Naive B cell (primary cell): ENCODE measurements around the gene OPCML. TPM values are rescaled to one million over a fixed set of nuclear protein-coding genes. Genes with fewer than 3 reads are reported as not detected.

Source experiments
- ATAC-seq, 2 donors: fragments of 150-1000 bp; cut with Tn5 transposase; 2 replicates each; pipeline ENCODE4 v1.10.0; 2021; ENCODE audit warnings: low read depth in 2 of 2, mild to moderate bottlenecking in 2 of 2, moderate library complexity in 2 of 2
- DNase-seq: peaks from one replicate; pipeline ENCODE4 v3.0.0; 2022
- H3K27ac Mint-ChIP-seq, 6 donors: one replicate each; pipeline ENCODE4 v1.8.0; 2020 to 2022; ENCODE audit warnings: mild to moderate bottlenecking in 6 of 6, mixed read lengths in 6 of 6, moderate library complexity in 5 of 6, inconsistent platforms in 2 of 6
- H3K27me3 Mint-ChIP-seq, 3 donors: one replicate each; pipeline ENCODE4 v1.8.0; 2021 to 2022; ENCODE audit warnings: mixed read lengths in 3 of 3, mild to moderate bottlenecking in 1 of 3
- H3K36me3 Mint-ChIP-seq, 2 donors: one replicate each; pipeline ENCODE4 v1.8.0; 2020 to 2022; ENCODE audit warnings: mixed read lengths in 2 of 2, inconsistent platforms in 1 of 2, mild to moderate bottlenecking in 1 of 2
- H3K4me1 Mint-ChIP-seq, 3 donors: one replicate each; pipeline ENCODE4 v1.8.0; 2020 to 2022; ENCODE audit warnings: mixed read lengths in 3 of 3, inconsistent platforms in 1 of 3, mild to moderate bottlenecking in 1 of 3, moderate library complexity in 1 of 3
- H3K4me3 Mint-ChIP-seq, 8 donors: one replicate each; pipeline ENCODE4 v1.8.0; 2020 to 2022; ENCODE audit warnings: mild to moderate bottlenecking in 8 of 8, mixed read lengths in 8 of 8, moderate library complexity in 8 of 8, inconsistent platforms in 2 of 8
- H3K9me3 Mint-ChIP-seq, 7 donors: one replicate each; pipeline ENCODE4 v1.8.0; 2020 to 2022; ENCODE audit warnings: mixed read lengths in 7 of 7, mild to moderate bottlenecking in 5 of 7, inconsistent platforms in 2 of 7, moderate library complexity in 1 of 7
- polyA plus RNA-seq, 6 donors: library from polyadenylated mRNA; unstranded; fragments of 300-500 nt; fragmentation: Illumina TruSeq; gene quantifications; one replicate each; pipeline ENCODE4 v1.2.3, GENCODE V29; 2021; ENCODE audit warnings: low read depth in 6 of 6

Gene OPCML
- polyA plus RNA-seq, 6 donors from 2014 or later: not detected

GRCh38 chr11:132451942-132452601, 1080.2 kb downstream of the OPCML start:
- no peak overlapping the region for H3K4me3 Mint-ChIP-seq
- no peaks in the 10 kb centered on the region for H3K4me1 Mint-ChIP-seq
- no peaks in the 10 kb centered on the region for H3K27me3 Mint-ChIP-seq
- H3K9me3 Mint-ChIP-seq: peaks cover 0 to 26% (median 4%) of the 10 kb centered on the region in 7 donors
- H3K27ac Mint-ChIP-seq: peak overlapping the region in 1 of 6 donors; percentile 3
- H3K36me3 Mint-ChIP-seq: no peaks in the 10 kb centered on the region
- no peak for DNase-seq
- ATAC-seq: no peak

- Mint-ChIP-seq H3K4me1 (no peaks in the 10 kb centered on the region), H3K9me3 (peaks cover 0 to 26% (median 3%) of the 10 kb centered on the region in 7 donors), H3K36me3 (no peaks in the 10 kb centered on the region), H3K27ac (no peak overlapping the region), H3K27me3 (no peaks in the 10 kb centered on the region), H3K4me3 (no peak overlapping the region)
- DNase-seq: no peak
- ATAC-seq: no peak
These were observed 1081.7 kb downstream of the OPCML start for GRCh38 chr11:132450631-132451030.

GRCh38 chr11:132448334-132448995, 1083.8 kb downstream of the OPCML start:
- Mint-ChIP-seq H3K27me3 (no peaks in the 10 kb centered on the region), H3K27ac (no peak overlapping the region), H3K4me3 (no peak overlapping the region), H3K36me3 (no peaks in the 10 kb centered on the region), H3K9me3 (peaks cover 1 to 21% (median 4%) of the 10 kb centered on the region in 7 donors), H3K4me1 (no peaks in the 10 kb centered on the region)
- no peak for ATAC-seq
- DNase-seq: no peak

GRCh38 chr11:132447761-132448160, 1084.5 kb downstream of the OPCML start:
- H3K4me1 Mint-ChIP-seq: no peaks in the 10 kb centered on the region
- H3K36me3 Mint-ChIP-seq: no peaks in the 10 kb centered on the region
- no peak for ATAC-seq
- no peaks in the 10 kb centered on the region for H3K27me3 Mint-ChIP-seq
- no peak for DNase-seq
- H3K27ac Mint-ChIP-seq: peak overlapping the region in 1 of 6 donors; percentile 20
- H3K4me3 Mint-ChIP-seq: no peak overlapping the region
- peaks cover 1 to 18% (median 4%) of the 10 kb centered on the region in 7 donors for H3K9me3 Mint-ChIP-seq

- H3K9me3 Mint-ChIP-seq: peaks cover 2 to 15% (median 4%) of the 10 kb centered on the region in 7 donors
- H3K4me3 Mint-ChIP-seq: no peak overlapping the region
- no peak for ATAC-seq
- no peaks in the 10 kb centered on the region for H3K27me3 Mint-ChIP-seq
- DNase-seq: no peak
- no peaks in the 10 kb centered on the region for H3K36me3 Mint-ChIP-seq
- H3K4me1 Mint-ChIP-seq: no peaks in the 10 kb centered on the region
- H3K27ac Mint-ChIP-seq: no peak overlapping the region
These were observed 1086.4 kb downstream of the OPCML start for GRCh38 chr11:132445859-132446291.

GRCh38 chr11:132444911-132445310, 1087.4 kb downstream of the OPCML start:
- ATAC-seq: no peak
- Mint-ChIP-seq H3K36me3 (no peaks in the 10 kb centered on the region), H3K27ac (no peak overlapping the region), H3K4me3 (no peak overlapping the region), H3K4me1 (no peaks in the 10 kb centered on the region), H3K9me3 (peaks cover 3 to 19% (median 5%) of the 10 kb centered on the region in 7 donors), H3K27me3 (no peaks in the 10 kb centered on the region)
- DNase-seq: no peak

- peaks cover 0 to 26% (median 7%) of the 10 kb centered on the region in 7 donors for H3K9me3 Mint-ChIP-seq
- ATAC-seq: no peak
- no peaks in the 10 kb centered on the region for H3K36me3 Mint-ChIP-seq
These were observed 1092.5 kb downstream of the OPCML start for GRCh38 chr11:132439711-132440255.

GRCh38 chr11:132438418-132438817, 1093.9 kb downstream of the OPCML start:
- H3K4me3 Mint-ChIP-seq: peak overlapping the region in 1 of 8 donors; percentile 10
- peaks cover 0 to 23% (median 7%) of the 10 kb centered on the region in 7 donors for H3K9me3 Mint-ChIP-seq
- no peaks in the 10 kb centered on the region for H3K4me1 Mint-ChIP-seq
- ATAC-seq (no peak), DNase-seq (no peak)
- no peaks in the 10 kb centered on the region for H3K27me3 Mint-ChIP-seq
- no peaks in the 10 kb centered on the region for H3K36me3 Mint-ChIP-seq
- H3K27ac Mint-ChIP-seq: no peak overlapping the region

More at GRCh38 chr11:132439711-132440255, 1092.5 kb downstream of the OPCML start:
- Mint-ChIP-seq H3K27ac (no peak overlapping the region), H3K4me1 (no peaks in the 10 kb centered on the region), H3K4me3 (no peak overlapping the region), H3K27me3 (no peaks in the 10 kb centered on the region)
- DNase-seq: no peak

- no peak overlapping the region for H3K27ac Mint-ChIP-seq
- H3K4me1 Mint-ChIP-seq: no peaks in the 10 kb centered on the region
- H3K9me3 Mint-ChIP-seq: peaks cover 0 to 15% (median 2%) of the 10 kb centered on the region in 7 donors
- no peaks in the 10 kb centered on the region for H3K27me3 Mint-ChIP-seq
- no peak overlapping the region for H3K4me3 Mint-ChIP-seq
- ATAC-seq: no peak
- DNase-seq: no peak
- H3K36me3 Mint-ChIP-seq: no peaks in the 10 kb centered on the region
These were observed 1101.8 kb downstream of the OPCML start for GRCh38 chr11:132430429-132431062.

GRCh38 chr11:132429685-132430084, 1102.6 kb downstream of the OPCML start:
- DNase-seq (no peak), ATAC-seq (no peak)
- H3K9me3 Mint-ChIP-seq: peaks cover 0 to 15% (median 4%) of the 10 kb centered on the region in 7 donors
- H3K27ac Mint-ChIP-seq: no peak overlapping the region
- no peaks in the 10 kb centered on the region for H3K36me3 Mint-ChIP-seq
- H3K4me1 Mint-ChIP-seq: no peaks in the 10 kb centered on the region
- no peaks in the 10 kb centered on the region for H3K27me3 Mint-ChIP-seq
- H3K4me3 Mint-ChIP-seq: no peak overlapping the region

GRCh38 chr11:132427611-132428010, 1104.7 kb downstream of the OPCML start:
- Mint-ChIP-seq H3K4me1 (no peaks in the 10 kb centered on the region), H3K4me3 (no peak overlapping the region), H3K9me3 (peaks cover 0 to 15% (median 4%) of the 10 kb centered on the region in 7 donors), H3K27me3 (no peaks in the 10 kb centered on the region), H3K27ac (no peak overlapping the region), H3K36me3 (no peaks in the 10 kb centered on the region)
- ATAC-seq (no peak), DNase-seq (no peak)

GRCh38 chr11:132424433-132424832, 1107.9 kb downstream of the OPCML start:
- Mint-ChIP-seq H3K36me3 (no peaks in the 10 kb centered on the region), H3K4me3 (no peak overlapping the region), H3K27ac (no peak overlapping the region), H3K9me3 (peaks cover 2 to 15% (median 4%) of the 10 kb centered on the region in 7 donors), H3K4me1 (no peaks in the 10 kb centered on the region), H3K27me3 (no peaks in the 10 kb centered on the region)
- DNase-seq: no peak
- ATAC-seq: no peak

GRCh38 chr11:132423266-132423665, 1109.0 kb downstream of the OPCML start:
- Mint-ChIP-seq H3K9me3 (peaks cover 0 to 7% (median 3%) of the 10 kb centered on the region in 7 donors), H3K36me3 (no peaks in the 10 kb centered on the region), H3K27me3 (no peaks in the 10 kb centered on the region), H3K4me1 (no peaks in the 10 kb centered on the region), H3K4me3 (no peak overlapping the region), H3K27ac (no peak overlapping the region)
- ATAC-seq (no peak), DNase-seq (no peak)
